ENCODE data around the gene FBXO15. TPM values are rescaled to one million over a fixed set of nuclear protein-coding genes. Genes with fewer than 3 reads are reported as not detected.

The FBXO15 gene
- total RNA-seq, 4 donors from 2014 or later = 0.54 to 1.9 (median 0.72) TPM

DNA sequence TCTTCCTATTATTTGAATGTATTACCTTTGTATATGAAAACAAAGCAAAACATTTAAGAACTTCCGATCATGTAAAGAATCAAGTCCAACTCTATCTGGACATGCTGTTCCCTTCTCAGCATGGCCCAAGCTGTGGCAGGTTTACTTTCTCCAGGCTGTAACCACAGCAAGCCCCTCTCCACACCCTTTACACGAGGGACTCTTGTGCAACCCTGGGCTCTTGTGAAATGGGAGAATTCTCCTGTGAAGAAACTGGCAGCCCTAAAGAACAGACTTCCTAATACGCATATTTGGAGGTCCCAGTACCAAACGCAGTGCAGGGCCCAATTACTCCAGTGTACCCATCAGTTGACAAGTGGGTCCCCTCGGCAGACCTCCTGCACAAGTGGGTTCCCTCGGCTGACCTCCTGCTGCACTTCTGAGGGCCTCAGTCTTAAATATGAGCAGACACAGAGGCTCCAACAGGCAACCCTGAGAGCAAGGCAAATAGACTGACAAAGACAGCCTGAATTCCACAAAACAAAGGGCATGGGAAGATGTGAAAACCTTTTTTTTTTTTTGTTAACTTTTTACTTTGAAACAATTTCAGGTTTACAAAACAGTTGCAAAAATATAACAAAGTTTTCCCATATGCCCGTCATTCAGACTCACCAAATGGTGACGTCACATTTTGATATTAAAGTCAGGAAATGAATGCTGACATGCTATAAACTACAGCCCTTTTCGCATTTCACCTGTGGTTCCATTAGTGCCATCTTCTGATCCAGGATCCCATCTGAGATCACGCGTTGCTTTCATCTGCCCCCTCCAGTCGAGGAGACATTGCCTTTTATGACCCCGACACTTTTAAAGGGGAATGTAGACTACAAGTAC, 78.2 kb downstream of the FBXO15 start:
- Histone ChIP-seq H3K27ac (no peak overlapping the region), H3K27me3 (no peaks in the 10 kb centered on the region), H3K9me3 (no peaks in the 10 kb centered on the region), H3K36me3 (no peaks in the 10 kb centered on the region), H3K4me1 (no peaks in the 10 kb centered on the region), H3K4me3 (replicated peaks in 1 of 3) (no peak overlapping the region)
- DNase-seq = no peak
- WGBS, 2 donors = 65 to 76% methylated on average over 13 of the region's 13 CpGs
- no peak for TF ChIP-seq POLR2A (IDR thresholded peaks at IDR 0.05)
- TF ChIP-seq, protein P1, sequence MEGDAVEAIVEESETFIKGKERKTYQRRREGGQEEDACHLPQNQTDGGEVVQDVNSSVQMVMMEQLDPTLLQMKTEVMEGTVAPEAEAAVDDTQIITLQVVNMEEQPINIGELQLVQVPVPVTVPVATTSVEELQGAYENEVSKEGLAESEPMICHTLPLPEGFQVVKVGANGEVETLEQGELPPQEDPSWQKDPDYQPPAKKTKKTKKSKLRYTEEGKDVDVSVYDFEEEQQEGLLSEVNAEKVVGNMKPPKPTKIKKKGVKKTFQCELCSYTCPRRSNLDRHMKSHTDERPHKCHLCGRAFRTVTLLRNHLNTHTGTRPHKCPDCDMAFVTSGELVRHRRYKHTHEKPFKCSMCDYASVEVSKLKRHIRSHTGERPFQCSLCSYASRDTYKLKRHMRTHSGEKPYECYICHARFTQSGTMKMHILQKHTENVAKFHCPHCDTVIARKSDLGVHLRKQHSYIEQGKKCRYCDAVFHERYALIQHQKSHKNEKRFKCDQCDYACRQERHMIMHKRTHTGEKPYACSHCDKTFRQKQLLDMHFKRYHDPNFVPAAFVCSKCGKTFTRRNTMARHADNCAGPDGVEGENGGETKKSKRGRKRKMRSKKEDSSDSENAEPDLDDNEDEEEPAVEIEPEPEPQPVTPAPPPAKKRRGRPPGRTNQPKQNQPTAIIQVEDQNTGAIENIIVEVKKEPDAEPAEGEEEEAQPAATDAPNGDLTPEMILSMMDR (IDR thresholded peaks at IDR 0.05) = no peak
- intact Hi-C loops (cut with DNase I) = no loop called here

DNA sequence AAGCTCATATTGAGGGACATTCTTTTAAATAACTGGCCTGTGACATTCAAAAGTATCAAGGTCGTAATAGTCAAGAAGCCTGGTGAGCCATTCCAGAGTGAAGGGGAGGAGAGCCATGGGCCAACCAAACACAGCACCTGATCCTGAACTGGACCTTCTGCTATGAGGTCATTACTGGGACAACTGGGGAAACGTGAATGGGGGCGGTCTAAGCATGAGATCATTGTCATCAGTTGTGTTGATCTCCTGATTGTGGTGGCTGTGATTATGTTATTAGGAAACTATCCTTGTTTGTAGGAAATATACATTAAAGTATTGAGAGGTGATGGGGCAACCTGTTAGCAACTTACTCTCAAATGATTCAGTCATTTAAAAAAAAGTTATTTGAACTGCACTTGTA, 79.3 kb downstream of the FBXO15 start:
- DNase-seq = no peak
- WGBS, 2 donors = 83 to 92% methylated on average over 3 of the region's 3 CpGs
- TF ChIP-seq, protein P1 (IDR thresholded peaks at IDR 0.05) = no peak
- TF ChIP-seq POLR2A (IDR thresholded peaks at IDR 0.05) = no peak
- H3K36me3 ChIP-seq = no peaks in the 10 kb centered on the region
- intact Hi-C loops (cut with DNase I) = no loop called here
- H3K27ac ChIP-seq = no peak overlapping the region
- no peaks in the 10 kb centered on the region for H3K27me3 ChIP-seq
- no peaks in the 10 kb centered on the region for H3K9me3 ChIP-seq
- no peaks in the 10 kb centered on the region for H3K4me1 ChIP-seq
- no peak overlapping the region for H3K4me3 ChIP-seq (replicated peaks in 1 of 3)

DNA sequence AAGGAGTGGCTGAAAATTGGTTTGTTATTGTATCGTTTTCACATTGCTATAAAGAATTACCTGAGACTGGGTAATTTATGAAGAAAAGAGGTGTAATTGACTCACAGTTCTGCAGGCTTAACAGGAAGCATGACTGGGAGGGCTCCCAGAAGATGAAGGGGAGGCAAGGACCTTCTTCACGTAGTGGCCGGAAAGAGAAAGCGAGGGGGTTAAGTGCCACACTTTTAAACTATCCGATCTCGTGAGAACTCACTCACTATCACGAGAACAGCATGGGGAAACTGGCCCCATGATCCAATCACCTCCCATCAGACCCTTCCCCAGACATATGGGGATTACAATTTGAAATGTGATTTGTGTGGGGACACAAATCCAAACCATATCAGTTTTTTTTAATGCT, 81.6 kb downstream of the FBXO15 start:
- no peaks in the 10 kb centered on the region for H3K27me3 ChIP-seq
- 69 to 73% methylated on average over 7 of the region's 7 CpGs for WGBS, 2 donors
- no peak for TF ChIP-seq POLR2A (IDR thresholded peaks at IDR 0.05)
- TF ChIP-seq, protein P1 (IDR thresholded peaks at IDR 0.05) = no peak
- no peak overlapping the region for H3K27ac ChIP-seq
- DNase-seq = no peak
- no peaks in the 10 kb centered on the region for H3K9me3 ChIP-seq
- H3K4me3 ChIP-seq (replicated peaks in 1 of 3) = no peak overlapping the region
- H3K4me1 ChIP-seq = no peaks in the 10 kb centered on the region
- no peaks in the 10 kb centered on the region for H3K36me3 ChIP-seq
- intact Hi-C loops (cut with DNase I) = no loop called here

DNA sequence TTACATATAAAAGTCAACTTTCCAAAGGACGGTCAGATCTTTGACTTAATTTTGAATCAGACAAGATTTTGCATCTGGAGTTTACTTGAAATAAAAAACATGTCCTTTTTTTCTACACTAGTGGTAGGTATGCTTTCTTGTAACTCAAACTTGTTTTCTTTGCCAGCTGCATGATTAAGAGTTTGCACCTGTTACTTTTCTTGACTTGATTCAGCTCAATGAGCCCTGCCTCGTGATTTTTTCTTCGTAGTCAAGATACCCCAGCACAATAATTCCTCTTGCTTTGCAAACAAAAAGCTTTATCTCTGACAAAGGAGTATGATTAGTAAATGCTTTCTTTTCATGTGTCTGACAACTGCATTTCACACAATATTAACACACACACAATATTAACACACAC, 82.3 kb downstream of the FBXO15 start:
- no peaks in the 10 kb centered on the region for H3K27me3 ChIP-seq
- WGBS, 2 donors = 42 to 46% methylated on average over 3 of the region's 3 CpGs
- H3K9me3 ChIP-seq = no peaks in the 10 kb centered on the region
- no peaks in the 10 kb centered on the region for H3K4me1 ChIP-seq
- no peak overlapping the region for H3K4me3 ChIP-seq (replicated peaks in 1 of 3)
- DNase-seq = no peak
- TF ChIP-seq, protein P1 (IDR thresholded peaks at IDR 0.05) = no peak
- H3K27ac ChIP-seq = no peak overlapping the region
- H3K36me3 ChIP-seq = no peaks in the 10 kb centered on the region
- intact Hi-C loops (cut with DNase I) = no loop called here

DNA sequence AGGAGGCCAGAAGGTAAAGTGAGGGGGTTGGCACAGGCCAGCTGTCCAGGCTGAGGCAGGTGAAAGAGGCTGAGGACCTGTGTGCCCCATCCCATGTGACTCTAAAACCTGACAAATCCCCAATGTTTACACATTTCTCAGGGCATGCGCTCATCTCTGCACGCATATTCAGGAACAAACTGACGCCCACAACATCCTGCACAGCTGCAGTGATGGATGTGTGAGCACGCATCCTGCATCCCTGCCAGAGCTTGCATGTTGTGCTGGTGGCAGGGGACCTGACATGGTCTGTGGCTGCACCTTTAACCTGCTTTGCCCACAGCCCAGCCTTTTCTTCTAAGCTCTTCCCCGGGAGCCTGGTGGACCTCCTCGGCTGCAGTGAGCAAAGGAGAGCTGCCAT, 83.1 kb downstream of the FBXO15 start:
- DNase-seq = no peak
- Histone ChIP-seq H3K4me3 (replicated peaks in 1 of 3) (no peak overlapping the region), H3K4me1 (no peaks in the 10 kb centered on the region), H3K36me3 (no peaks in the 10 kb centered on the region), H3K9me3 (no peaks in the 10 kb centered on the region), H3K27ac (no peak overlapping the region), H3K27me3 (no peaks in the 10 kb centered on the region)
- 58 to 67% methylated on average over 6 of the region's 6 CpGs for WGBS, 2 donors
- TF ChIP-seq, protein P1 (IDR thresholded peaks at IDR 0.05) = no peak
- TF ChIP-seq POLR2A (IDR thresholded peaks at IDR 0.05) = no peak
- intact Hi-C loops (cut with DNase I) = no loop called here

All from thyroid gland (tissue), 4 donors.